ENCODE measurements around the gene MEIKIN. TPM values are rescaled to one million over a fixed set of nuclear protein-coding genes. Genes with fewer than 3 reads are reported as not detected.

Gene MEIKIN
- total and polyA plus RNA-seq, 7 donors = 0.31 TPM; not detected in 6

DNA sequence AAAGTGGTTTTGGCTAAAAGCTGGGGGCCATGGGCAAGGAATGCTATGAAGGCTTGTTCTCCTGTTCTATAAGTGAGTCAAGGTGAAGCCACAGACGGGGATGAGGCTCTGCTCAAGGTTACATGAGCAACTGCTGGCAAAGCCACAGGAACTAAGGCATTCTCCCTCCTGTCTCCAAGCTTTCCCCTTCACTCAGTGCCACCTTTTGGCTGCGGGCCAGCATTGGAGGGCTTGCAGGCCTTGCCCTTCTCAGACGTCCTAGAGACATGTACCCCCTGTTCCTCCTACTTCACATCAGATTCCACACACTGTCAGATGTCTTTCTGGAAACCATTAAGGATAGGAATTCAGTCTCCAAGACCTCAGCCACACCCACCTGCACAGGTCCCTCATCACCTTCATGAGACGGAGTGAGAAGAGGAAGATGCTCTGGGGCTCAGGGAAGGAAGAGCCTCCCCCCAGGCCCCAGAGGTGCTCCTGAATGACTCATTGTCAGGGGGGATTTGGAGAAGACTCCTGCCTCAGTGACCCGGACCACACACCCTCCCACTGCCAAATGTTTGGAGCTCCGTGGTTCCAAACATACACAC, 20.5 kb upstream of the MEIKIN start:
- 80 to 83% methylated on average over 6 of the region's 6 CpGs for WGBS, 2 donors

DNA sequence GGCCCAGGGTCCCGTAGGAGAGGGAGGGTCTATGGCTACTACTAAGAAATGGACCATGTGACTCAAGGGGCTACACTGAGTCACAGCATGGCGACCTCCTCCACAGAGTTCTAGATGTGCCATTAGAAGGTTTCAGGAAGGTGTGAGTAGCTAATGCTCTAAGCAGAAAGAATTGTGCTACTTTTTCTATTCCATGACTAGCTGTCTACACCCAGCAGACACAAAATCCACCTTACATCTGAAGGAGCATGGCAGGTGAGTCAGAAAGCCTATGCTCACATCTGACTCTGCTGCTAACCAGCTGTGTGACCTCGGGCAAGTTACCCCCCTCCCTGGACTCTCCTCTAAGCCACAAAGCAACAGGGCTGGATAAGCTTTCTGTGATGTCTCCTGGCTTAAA, 14.4 kb upstream of the MEIKIN start:
- Histone ChIP-seq H3K4me3 (no peak overlapping the region), H3K36me3 (no peaks in the 10 kb centered on the region), H3K9me3 (no peaks in the 10 kb centered on the region), H3K4me1 (no peaks in the 10 kb centered on the region), H3K27ac (no peak overlapping the region), H3K27me3 (no peaks in the 10 kb centered on the region)
- no peak for DNase-seq
- intact Hi-C loops (cut with DNase I) = no loop called here
- TF ChIP-seq EP300 (IDR thresholded peaks at IDR 0.05) = no peak
- TF ChIP-seq POLR2A (IDR thresholded peaks at IDR 0.05) = no peak
- TF ChIP-seq, protein P1, sequence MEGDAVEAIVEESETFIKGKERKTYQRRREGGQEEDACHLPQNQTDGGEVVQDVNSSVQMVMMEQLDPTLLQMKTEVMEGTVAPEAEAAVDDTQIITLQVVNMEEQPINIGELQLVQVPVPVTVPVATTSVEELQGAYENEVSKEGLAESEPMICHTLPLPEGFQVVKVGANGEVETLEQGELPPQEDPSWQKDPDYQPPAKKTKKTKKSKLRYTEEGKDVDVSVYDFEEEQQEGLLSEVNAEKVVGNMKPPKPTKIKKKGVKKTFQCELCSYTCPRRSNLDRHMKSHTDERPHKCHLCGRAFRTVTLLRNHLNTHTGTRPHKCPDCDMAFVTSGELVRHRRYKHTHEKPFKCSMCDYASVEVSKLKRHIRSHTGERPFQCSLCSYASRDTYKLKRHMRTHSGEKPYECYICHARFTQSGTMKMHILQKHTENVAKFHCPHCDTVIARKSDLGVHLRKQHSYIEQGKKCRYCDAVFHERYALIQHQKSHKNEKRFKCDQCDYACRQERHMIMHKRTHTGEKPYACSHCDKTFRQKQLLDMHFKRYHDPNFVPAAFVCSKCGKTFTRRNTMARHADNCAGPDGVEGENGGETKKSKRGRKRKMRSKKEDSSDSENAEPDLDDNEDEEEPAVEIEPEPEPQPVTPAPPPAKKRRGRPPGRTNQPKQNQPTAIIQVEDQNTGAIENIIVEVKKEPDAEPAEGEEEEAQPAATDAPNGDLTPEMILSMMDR (IDR thresholded peaks at IDR 0.05) = no peak
- no peak for TF ChIP-seq POLR2AphosphoS5 (IDR thresholded peaks at IDR 0.05)
- 83 to 89% methylated on average over 3 of the region's 3 CpGs for WGBS, 2 donors

More for the DNA sequence above, 20.5 kb upstream of the MEIKIN start:
- Histone ChIP-seq H3K9me3 (no peaks in the 10 kb centered on the region), H3K4me1 (no peaks in the 10 kb centered on the region), H3K27me3 (no peaks in the 10 kb centered on the region), H3K36me3 (no peaks in the 10 kb centered on the region), H3K4me3 (no peak overlapping the region), H3K27ac (no peak overlapping the region)
- intact Hi-C loops (cut with DNase I) = no loop called here
- TF ChIP-seq EP300 (IDR thresholded peaks at IDR 0.05) (no peak), POLR2AphosphoS5 (IDR thresholded peaks at IDR 0.05) (no peak), POLR2A (IDR thresholded peaks at IDR 0.05) (no peak)
- TF ChIP-seq, protein P1 (IDR thresholded peaks at IDR 0.05) = no peak
- DNase-seq = no peak

DNA sequence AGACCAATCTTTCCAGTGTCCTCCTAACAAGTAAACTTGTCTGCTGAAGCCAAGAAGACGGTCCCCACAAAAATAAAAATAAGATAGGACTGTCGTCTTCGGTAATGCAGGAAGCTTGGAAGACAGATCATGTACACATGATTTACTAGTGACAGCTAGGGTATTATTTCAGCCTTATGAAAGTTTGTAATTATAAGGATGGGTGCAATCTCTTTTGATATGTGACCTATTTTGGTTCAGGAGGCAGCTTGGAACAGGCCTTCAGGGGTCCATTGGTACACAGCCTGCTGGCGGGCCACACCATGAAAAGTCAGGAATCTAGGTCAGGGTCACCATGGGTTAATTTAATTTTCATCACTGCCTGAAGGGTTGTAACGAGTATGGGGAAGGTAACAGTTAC, 13.7 kb upstream of the MEIKIN start:
- Histone ChIP-seq H3K27ac (no peak overlapping the region), H3K9me3 (no peaks in the 10 kb centered on the region), H3K36me3 (no peaks in the 10 kb centered on the region), H3K4me1 (no peaks in the 10 kb centered on the region), H3K27me3 (no peaks in the 10 kb centered on the region), H3K4me3 (no peak overlapping the region)
- no peak for TF ChIP-seq POLR2A (IDR thresholded peaks at IDR 0.05)
- TF ChIP-seq, protein P1 (IDR thresholded peaks at IDR 0.05) = no peak
- TF ChIP-seq POLR2AphosphoS5 (IDR thresholded peaks at IDR 0.05) = no peak
- TF ChIP-seq EP300 (IDR thresholded peaks at IDR 0.05) = no peak
- WGBS, 2 donors = 92 to 94% methylated on average over 5 of the region's 5 CpGs
- intact Hi-C loops (cut with DNase I) = no loop called here
- DNase-seq = no peak

DNA sequence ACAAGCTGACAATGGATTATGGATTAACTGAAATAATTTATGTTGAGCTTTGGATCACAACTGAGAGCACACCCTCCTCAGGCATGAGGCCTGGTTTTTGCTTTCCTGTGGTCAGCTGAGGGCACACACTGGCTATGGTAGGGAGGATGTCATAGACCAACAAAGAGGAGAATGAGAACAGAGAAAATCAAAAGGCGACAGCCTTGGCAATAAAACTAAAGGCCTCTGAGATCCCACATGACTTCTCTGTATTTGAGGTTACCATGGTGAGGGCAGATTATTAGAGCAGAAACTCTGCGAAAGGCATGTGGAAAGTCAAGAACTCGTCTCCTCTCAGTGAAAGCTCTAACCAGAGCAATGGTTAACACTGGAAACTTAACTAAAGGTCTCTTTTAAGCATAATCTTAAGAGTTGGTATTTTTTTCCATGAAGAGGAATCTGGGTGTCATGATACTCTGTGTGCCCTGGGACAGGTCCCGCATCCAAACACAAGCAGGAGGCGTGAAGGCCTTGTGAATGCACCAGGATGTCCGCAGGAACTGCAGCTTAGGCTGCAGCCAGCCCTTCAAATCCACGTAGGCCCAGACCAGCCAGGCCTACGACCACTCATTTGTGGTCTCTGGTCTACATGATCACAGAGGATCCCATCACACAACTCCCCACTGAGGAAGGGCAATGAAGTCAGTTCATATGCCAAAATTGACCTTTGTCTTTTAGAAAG, 12.4 kb upstream of the MEIKIN start:
- Histone ChIP-seq H3K27ac (no peak overlapping the region), H3K4me1 (no peaks in the 10 kb centered on the region), H3K27me3 (no peaks in the 10 kb centered on the region), H3K9me3 (no peaks in the 10 kb centered on the region), H3K4me3 (no peak overlapping the region), H3K36me3 (no peaks in the 10 kb centered on the region)
- WGBS, 2 donors = 86 to 90% methylated on average over 8 of the region's 8 CpGs
- TF ChIP-seq, protein P1 (IDR thresholded peaks at IDR 0.05) = no peak
- no peak for TF ChIP-seq POLR2AphosphoS5 (IDR thresholded peaks at IDR 0.05)
- intact Hi-C loops (cut with DNase I) = no loop called here
- no peak for DNase-seq

All from sigmoid colon (tissue), 7 donors.